Transverse colon (tissue), 4 donors: ENCODE results near the gene DMAP1. TPM values are rescaled to one million over a fixed set of nuclear protein-coding genes. Genes with fewer than 3 reads are reported as not detected.

Experiments
- DNase-seq: peaks from one replicate; pipeline ENCODE4 v3.0.0-alpha.2; 2019
- H3K27ac ChIP-seq, 4 donors: fragments of 200-600 bp; sonication (generic); 2 replicates each; pipeline ENCODE4 v1.5.1; 2016 to 2018; ENCODE audit warnings: inconsistent platforms in 4 of 4
- H3K27me3 ChIP-seq: fragments of 200-600 bp; sonication (generic); 2 replicates; pipeline ENCODE4 v1.5.1; 2017; ENCODE audit warnings: inconsistent platforms
- H3K36me3 ChIP-seq, 4 donors: fragments of 200-600 bp; sonication (generic); 2 replicates each; pipeline ENCODE4 v1.5.1; 2017 to 2019; ENCODE audit warnings: inconsistent platforms in 4 of 4
- H3K4me1 ChIP-seq, 4 donors: fragments of 200-600 bp; sonication (generic); 2 replicates each; pipeline ENCODE4 v1.5.1; 2017 to 2020; ENCODE audit warnings: inconsistent platforms in 4 of 4
- H3K4me3 ChIP-seq, 4 donors: fragments of 200-600 bp; sonication (generic); 1 replicate in 1 of 4; 2 replicates in 3 of 4; pipeline versions ENCODE4 v1.5.1 to v1.6.1; 2017 to 2019; ENCODE audit warnings: inconsistent platforms in 4 of 4
- H3K9me3 ChIP-seq, 2 donors: fragments of 200-600 bp; sonication (generic); 2 replicates each; pipeline ENCODE4 v1.5.1; 2017 to 2019; ENCODE audit warnings: inconsistent platforms in 2 of 2
- CTCF ChIP-seq, 5 experiments: fragments of 200-600 bp in 3 of 5; fragments of 450-650 bp in 2 of 5; sonication (generic) in 3 of 5; IDR thresholded peaks; 1 replicate in 2 of 5; 2 replicates in 3 of 5; pipeline ENCODE4 v1.5.1; 2016 to 2017; ENCODE audit warnings: antibody characterized with exemption in 5 of 5, inconsistent platforms in 3 of 5, mild to moderate bottlenecking in 2 of 5, moderate library complexity in 1 of 5
- EP300 ChIP-seq: sonication (generic); formaldehyde crosslinking; IDR thresholded peaks from one replicate; pipeline ENCODE4 v1.6.1; 2017; ENCODE audit warnings: antibody characterized with exemption, low read depth
- POLR2A ChIP-seq: fragments of 450-650 bp; IDR thresholded peaks from one replicate; pipeline ENCODE4 v1.6.1; 2016; ENCODE audit warnings: antibody characterized with exemption, mild to moderate bottlenecking, moderate library complexity
- POLR2AphosphoS5 ChIP-seq, 3 donors: sonication (generic); formaldehyde crosslinking; IDR thresholded peaks; one replicate each; pipeline ENCODE4 v1.6.1; 2016; ENCODE audit warnings: antibody characterized with exemption in 3 of 3
- WGBS, 2 donors: methylation state at CpG; one replicate each; pipeline ENCODE4 v1.1.5; 2018; ENCODE audit warnings: low coverage in 1 of 2; 5-methylcytosine and 5-hydroxymethylcytosine counted together
- in situ Hi-C, 4 donors: fragments of 200-750 bp; cut with MboI; loops; one replicate each; pipeline versions ENCODE4 v1.15.0 to v1.15.1; 2017; ENCODE audit warnings: low sequenced_read_pairs in 3 of 4, low pct_ligation_motif_present in 1 of 4, low pct_unique_long_range_greater_than_20kb in 1 of 4
- intact Hi-C: fragments of 100-400 bp; cut with DNase I; formaldehyde crosslinking; loops from one replicate; pipeline ENCODE4 v1.15.1; 2023; ENCODE audit warnings: low total_unique reads
- total RNA-seq, 4 donors: library from RNA; depleted of rRNA; stranded (reverse); fragments of >200 nt; gene quantifications; one replicate each; pipeline ENCODE4 v1.1.0, GENCODE V29; 2016

DMAP1 gene
- total RNA-seq, 4 donors from 2014 or later: 57.8 to 130 (median 93.6) TPM

DNA sequence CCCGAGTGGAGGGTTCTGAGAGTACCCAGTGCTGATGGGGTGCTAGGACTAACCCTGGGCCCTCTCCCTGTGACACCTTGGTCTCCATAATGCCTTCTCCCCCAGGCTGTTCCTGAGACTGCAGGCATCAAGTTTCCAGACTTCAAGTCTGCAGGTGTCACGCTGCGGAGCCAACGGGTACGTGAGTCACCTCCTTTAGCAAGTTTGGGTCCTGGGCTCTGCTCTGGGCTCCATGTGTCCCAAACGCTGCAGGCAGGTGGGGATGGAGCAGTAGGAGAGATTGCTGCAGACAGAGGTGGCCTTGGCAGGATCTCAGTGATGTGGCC lies 6.0 kb downstream of the DMAP1 start:
- Histone ChIP-seq H3K4me1 (peaks cover 0 to 11% (median 9%) of the 10 kb centered on the region in 4 donors), H3K9me3 (no peaks in the 10 kb centered on the region), H3K27me3 (no peaks in the 10 kb centered on the region), H3K4me3 (no peak overlapping the region), H3K36me3 (peaks cover 0 to 15% (median 5%) of the 10 kb centered on the region in 4 donors), H3K27ac (no peak overlapping the region)
- in situ Hi-C loops (loop anchor here (10.0 to 25.0 kb wide), 4 partner anchors 93 to 368 kb away; no protein-coding TSS in a partner anchor), intact Hi-C loops (loop anchor here (5.0 kb wide), 2 partner anchors 98 to 373 kb away; no protein-coding TSS in a partner anchor)
- TF ChIP-seq POLR2A: no peak
- TF ChIP-seq CTCF (IDR thresholded peaks at IDR 0.05): no peak
- no peak for TF ChIP-seq EP300
- TF ChIP-seq POLR2AphosphoS5 (IDR thresholded peaks at IDR 0.05): no peak
- 80 to 92% methylated on average over 1 to 6 of the region's 6 CpGs for WGBS, 2 donors
- no peak for DNase-seq

DNA sequence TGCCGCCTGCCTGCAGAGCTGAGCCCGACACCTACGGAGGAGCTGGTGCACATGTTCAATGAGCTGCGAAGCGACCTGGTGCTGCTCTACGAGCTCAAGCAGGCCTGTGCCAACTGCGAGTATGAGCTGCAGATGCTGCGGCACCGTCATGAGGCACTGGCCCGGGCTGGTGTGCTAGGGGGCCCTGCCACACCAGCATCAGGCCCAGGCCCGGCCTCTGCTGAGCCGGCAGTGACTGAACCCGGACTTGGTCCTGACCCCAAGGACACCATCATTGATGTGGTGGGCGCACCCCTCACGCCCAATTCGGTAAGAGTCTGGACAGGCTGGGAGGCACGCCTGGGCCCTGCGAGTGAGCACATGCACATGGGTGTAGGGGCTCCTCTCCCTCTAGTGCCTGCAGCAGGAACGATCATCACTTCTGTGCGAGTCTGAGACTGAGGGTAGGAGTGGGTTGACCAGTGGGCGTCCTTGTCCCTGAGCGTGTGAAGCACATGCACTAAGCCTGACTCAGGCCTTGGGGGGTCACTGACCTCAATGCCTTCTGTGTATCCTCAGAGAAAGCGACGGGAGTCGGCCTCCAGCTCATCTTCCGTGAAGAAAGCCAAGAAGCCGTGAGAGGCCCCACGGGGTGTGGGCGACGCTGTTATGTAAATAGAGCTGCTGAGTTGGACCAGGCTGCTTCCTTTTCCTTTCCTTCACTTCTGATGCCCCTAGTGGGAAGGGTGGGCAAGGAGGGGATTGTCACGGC lies 6.9 kb downstream of the DMAP1 start:
- 79% methylated on average over 29 of the region's 31 CpGs; no CpG with 5 or more reads in 1 of the 2 donors for WGBS, 2 donors
- no peak overlapping the region for H3K27ac ChIP-seq
- no peak for TF ChIP-seq POLR2A
- TF ChIP-seq POLR2AphosphoS5 (IDR thresholded peaks at IDR 0.05): no peak
- TF ChIP-seq CTCF (IDR thresholded peaks at IDR 0.05): no peak
- TF ChIP-seq EP300: no peak

GRCh38 chr1:44220755-44221154 lies 7.5 kb downstream of the DMAP1 start:
- H3K4me1 ChIP-seq: peaks cover 0 to 6% (median 5%) of the 10 kb centered on the region in 4 donors
- WGBS, 2 donors: 60 to 82% methylated on average over 1 to 10 of the region's 10 CpGs
- peaks cover 0 to 15% (median 5%) of the 10 kb centered on the region in 4 donors for H3K36me3 ChIP-seq
- intact Hi-C loops (no loop called here), in situ Hi-C loops (loop anchor here (10.0 to 25.0 kb wide), 3 partner anchors 74 to 367 kb away; no protein-coding TSS in a partner anchor)
- no peak for DNase-seq
- no peaks in the 10 kb centered on the region for H3K27me3 ChIP-seq
- H3K9me3 ChIP-seq: no peaks in the 10 kb centered on the region
- no peak overlapping the region for H3K4me3 ChIP-seq
- no peak overlapping the region for H3K27ac ChIP-seq
- TF ChIP-seq POLR2AphosphoS5 (IDR thresholded peaks at IDR 0.05) (no peak), POLR2A (no peak), CTCF (IDR thresholded peaks at IDR 0.05) (no peak), EP300 (no peak)

More for the DNA sequence above, 6.9 kb downstream of the DMAP1 start:
- no peaks in the 10 kb centered on the region for H3K27me3 ChIP-seq
- H3K36me3 ChIP-seq: peaks cover 0 to 15% (median 5%) of the 10 kb centered on the region in 4 donors
- DNase-seq: no peak
- H3K4me3 ChIP-seq: no peak overlapping the region
- in situ Hi-C loops (loop anchor here (10.0 to 25.0 kb wide), 3 partner anchors 75 to 367 kb away; no protein-coding TSS in a partner anchor), intact Hi-C loops (no loop called here)
- H3K9me3 ChIP-seq: no peaks in the 10 kb centered on the region
- peaks cover 0 to 6% (median 5%) of the 10 kb centered on the region in 4 donors for H3K4me1 ChIP-seq

DNA sequence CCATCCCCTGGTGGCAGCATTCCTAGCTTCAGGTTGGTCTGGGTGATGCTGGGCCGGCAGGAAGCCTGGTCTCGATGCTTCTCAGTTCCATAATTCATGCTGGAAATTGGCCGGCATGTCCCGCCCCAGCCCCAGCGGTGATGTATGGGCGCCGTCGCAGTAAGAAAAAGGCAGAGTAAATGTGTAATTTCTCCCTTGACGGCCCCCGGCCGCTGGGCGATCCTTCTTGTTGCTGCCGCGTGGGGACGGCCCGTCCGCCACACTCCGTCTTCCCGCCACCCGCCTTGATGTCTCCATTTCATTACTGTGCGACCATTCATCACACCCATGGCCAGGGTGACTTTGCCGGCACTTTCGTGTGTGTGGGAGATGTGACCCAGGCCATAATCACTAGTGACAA lies 8.5 kb downstream of the DMAP1 start:
- Histone ChIP-seq H3K4me1 (peaks cover 0 to 6% (median 5%) of the 10 kb centered on the region in 4 donors), H3K36me3 (peaks cover 0 to 15% (median 5%) of the 10 kb centered on the region in 4 donors), H3K9me3 (no peaks in the 10 kb centered on the region), H3K4me3 (no peak overlapping the region), H3K27ac (no peak overlapping the region), H3K27me3 (no peaks in the 10 kb centered on the region)
- WGBS, 2 donors: 92 to 94% methylated on average over 5 to 23 of the region's 23 CpGs
- in situ Hi-C loops (loop anchor here (10.0 to 25.0 kb wide), 3 partner anchors 73 to 366 kb away; no protein-coding TSS in a partner anchor), intact Hi-C loops (no loop called here)
- TF ChIP-seq CTCF (IDR thresholded peaks at IDR 0.05) (no peak), POLR2AphosphoS5 (IDR thresholded peaks at IDR 0.05) (no peak), EP300 (no peak), POLR2A (no peak)
- DNase-seq: no peak
